ENCODE data around the gene RFPL2.
"Not testable (repeated sequence)": the region's sequence is repeated elsewhere in the genome, so short reads cannot be mapped to it uniquely, and the experiment has no call there.

Gene RFPL2

GRCh38 chr22:32142600-32142999, 62.3 kb downstream of the RFPL2 start:
- DNase-seq (ENCODE audit: low read depth, low spot score) = no peak
- Histone ChIP-seq H3K4me1 (ENCODE audit: insufficient read depth, insufficient read length) (no peaks in the 10 kb centered on the region), H3K4me3 (ENCODE audit: insufficient read length, low read depth) (no peak overlapping the region), H3K27me3 (ENCODE audit: insufficient read depth, insufficient read length) (no peaks in the 10 kb centered on the region), H3K36me3 (ENCODE audit: insufficient read depth, insufficient read length, low read length) (no peaks in the 10 kb centered on the region), H3K9me3 (ENCODE audit: insufficient read depth, low read length) (no peaks in the 10 kb centered on the region), H3K9ac (ENCODE audit: insufficient read length, low read depth) (no peak overlapping the region)
- TF ChIP-seq ZNF274 (IDR thresholded peaks at IDR 0.05; ENCODE audit: low read depth, low read length) (no peak), SUZ12 (IDR thresholded peaks at IDR 0.05; ENCODE audit: extremely low read depth, insufficient read depth, insufficient read length) (no peak), YY1 (IDR thresholded peaks at IDR 0.05; ENCODE audit: insufficient read depth, insufficient read length) (no peak)

GRCh38 chr22:32140688-32141087, 64.2 kb downstream of the RFPL2 start:
- H3K9ac ChIP-seq (ENCODE audit: insufficient read length, low read depth); H3K4me3 ChIP-seq (ENCODE audit: insufficient read length, low read depth); H3K9me3 ChIP-seq (ENCODE audit: insufficient read depth, low read length); H3K4me1 ChIP-seq (ENCODE audit: insufficient read depth, insufficient read length); DNase-seq (ENCODE audit: low read depth, low spot score); H3K27me3 ChIP-seq (ENCODE audit: insufficient read depth, insufficient read length); H3K36me3 ChIP-seq (ENCODE audit: insufficient read depth, insufficient read length, low read length): not testable (repeated sequence)
